Measurements from ENCODE around the gene CCDC34. TPM values are rescaled to one million over a fixed set of nuclear protein-coding genes. Genes with fewer than 3 reads are reported as not detected.

Gene CCDC34
- total and polyA plus RNA-seq, 2 of the 4 experiments (the other 2 are of a cell fraction) = 2.5 to 4.5 TPM

- no peak overlapping the region for H2BK20ac ChIP-seq (ENCODE audit: low read depth, low read length)
- ChIA-PET POLR2A (ENCODE audit: unreplicated experiment) (no interaction called here), CTCF (no interaction called here)
- no peak overlapping the region for H2AK5ac ChIP-seq (ENCODE audit: low read depth, low read length)
- no peaks in the 10 kb centered on the region for H3K79me1 ChIP-seq (ENCODE audit: low read depth in 1 of 2, low read length in 2 of 2)
- in situ Hi-C loops (cut with MboI; ENCODE audit: low sequenced_read_pairs) (no loop called here), dilution Hi-C loops (cut with HindIII; ENCODE audit: low sequenced_read_pairs, unreplicated experiment) (no loop called here), intact Hi-C loops (cut with micrococcal nuclease) (no loop called here)
- DNase-seq (no peak), ATAC-seq (ENCODE audit: low read depth) (no peak)
- H3K9ac ChIP-seq (ENCODE audit: low read depth, low read length) = no peak overlapping the region
- no peak overlapping the region for H3K23ac ChIP-seq (ENCODE audit: low read depth, low read length)
- no peak overlapping the region for H2BK120ac ChIP-seq (ENCODE audit: low read depth, low read length)
- no peaks in the 10 kb centered on the region for H3K27me3 ChIP-seq (ENCODE audit: control insufficient read depth, insufficient read depth, low read length)
- no peak overlapping the region for H2AFZ ChIP-seq (replicated peaks; ENCODE audit: low read length, poor library complexity)
- no peak overlapping the region for H3K14ac ChIP-seq (replicated peaks; ENCODE audit: low read depth, low read length)
- no peaks in the 10 kb centered on the region for H3K9me3 ChIP-seq (ENCODE audit: control insufficient read depth, insufficient read depth, low read length)
- 0 out of 2 replicates have a peak, but pooled peaks cover 4% of the 10 kb centered on the region for H3K36me3 ChIP-seq (ENCODE audit: control insufficient read depth, insufficient read depth, low read length)
- H2AK9ac ChIP-seq (replicated peaks; ENCODE audit: low read depth, low read length, poor library complexity) = no peak overlapping the region
- BruUV-seq (replicated peaks) = no TSS peak
- no peak overlapping the region for H3K4ac ChIP-seq (ENCODE audit: low read depth, low read length)
- H3K4me1 ChIP-seq (ENCODE audit: control insufficient read depth, insufficient read depth, low read length) = no peaks in the 10 kb centered on the region
- no peak overlapping the region for H4K8ac ChIP-seq (ENCODE audit: low read depth in 2 of 2, low read length in 2 of 2)
- H2BK15ac ChIP-seq (ENCODE audit: low read depth, low read length) = no peak overlapping the region
- no peak overlapping the region for H3K18ac ChIP-seq (ENCODE audit: low read depth, low read length)
- no peak overlapping the region for H4K91ac ChIP-seq (ENCODE audit: insufficient read depth, low read depth, low read length)
- TF ChIP-seq MXI1 (IDR thresholded peaks at IDR 0.05; ENCODE audit: borderline replicate concordance, low read depth, low read length) = no peak
- peak; percentile 69 for TF ChIP-seq MAFK (IDR thresholded peaks at IDR 0.05; ENCODE audit: low read depth, low read length)
- no peak overlapping the region for H3K4me3 ChIP-seq (ENCODE audit: insufficient read depth, low read depth, low read length)
- H3K4me2 ChIP-seq (ENCODE audit: low read depth, low read length) = no peak overlapping the region
- H3K56ac ChIP-seq (ENCODE audit: extremely low read depth, insufficient read depth, low read length) = no peak overlapping the region
- H3K9me1 ChIP-seq (ENCODE audit: insufficient read depth, low read length) = no peaks in the 10 kb centered on the region
- H3K27ac ChIP-seq (ENCODE audit: insufficient read depth, low read length) = no peak overlapping the region
- H4K5ac ChIP-seq (ENCODE audit: low read depth, low read length) = no peak overlapping the region
- no peaks in the 10 kb centered on the region for H4K20me1 ChIP-seq (ENCODE audit: insufficient read depth, low read length)
- no peak overlapping the region for H2BK5ac ChIP-seq (ENCODE audit: low read depth, low read length, poor library complexity, severe bottlenecking)
Measured at GRCh38 chr11:27371489-27371888, 8.5 kb upstream of the CCDC34 start.

Measured in IMR-90 (cell line).